ENCODE measurements around the gene MCF2L2.

- TF ChIP-seq, protein P1, sequence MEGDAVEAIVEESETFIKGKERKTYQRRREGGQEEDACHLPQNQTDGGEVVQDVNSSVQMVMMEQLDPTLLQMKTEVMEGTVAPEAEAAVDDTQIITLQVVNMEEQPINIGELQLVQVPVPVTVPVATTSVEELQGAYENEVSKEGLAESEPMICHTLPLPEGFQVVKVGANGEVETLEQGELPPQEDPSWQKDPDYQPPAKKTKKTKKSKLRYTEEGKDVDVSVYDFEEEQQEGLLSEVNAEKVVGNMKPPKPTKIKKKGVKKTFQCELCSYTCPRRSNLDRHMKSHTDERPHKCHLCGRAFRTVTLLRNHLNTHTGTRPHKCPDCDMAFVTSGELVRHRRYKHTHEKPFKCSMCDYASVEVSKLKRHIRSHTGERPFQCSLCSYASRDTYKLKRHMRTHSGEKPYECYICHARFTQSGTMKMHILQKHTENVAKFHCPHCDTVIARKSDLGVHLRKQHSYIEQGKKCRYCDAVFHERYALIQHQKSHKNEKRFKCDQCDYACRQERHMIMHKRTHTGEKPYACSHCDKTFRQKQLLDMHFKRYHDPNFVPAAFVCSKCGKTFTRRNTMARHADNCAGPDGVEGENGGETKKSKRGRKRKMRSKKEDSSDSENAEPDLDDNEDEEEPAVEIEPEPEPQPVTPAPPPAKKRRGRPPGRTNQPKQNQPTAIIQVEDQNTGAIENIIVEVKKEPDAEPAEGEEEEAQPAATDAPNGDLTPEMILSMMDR (conservative IDR thresholded peaks at IDR 0.05 in 1 of 2, IDR thresholded peaks at IDR 0.05 in 1 of 2; ENCODE audit: extremely low read depth in 1 of 2, insufficient read depth in 1 of 2, low read depth in 1 of 2, low read length in 2 of 2): no peak
- TF ChIP-seq EZH2 (IDR thresholded peaks at IDR 0.05; ENCODE audit: borderline replicate concordance, low read length): no peak
Observed at GRCh38 chr3:183313764-183314163, 114.7 kb downstream of the MCF2L2 start.
